OCI-LY1 (cell line): ENCODE results near the gene NELFE.

Experiments
- H2AFZ ChIP-seq: fragments of 200-600 bp; sonication (generic), shearing (Covaris generic); 2 replicates; pipeline ENCODE4 v1.6.0; 2014; ENCODE audit warnings: antibody characterized with exemption, mild to moderate bottlenecking, low read length
- H3F3A ChIP-seq: fragments of 200-600 bp; sonication (generic), shearing (Covaris generic); 2 replicates; pipeline ENCODE4 v1.6.0; 2014; ENCODE audit warnings: mild to moderate bottlenecking, antibody characterized with exemption, low read length, moderate library complexity; ENCODE audit not compliant: insufficient read depth
- H3K27ac ChIP-seq: fragments of 200-600 bp; sonication (generic); 2 replicates; pipeline ENCODE4 v1.5.1; 2014; ENCODE audit warnings: low read length, mixed run types, mild to moderate bottlenecking, low read depth; ENCODE audit not compliant: poor library complexity, severe bottlenecking
- H3K27me3 ChIP-seq: fragments of 200-600 bp; sonication (generic); 2 replicates; pipeline ENCODE4 v1.6.0; 2014; ENCODE audit warnings: antibody characterized with exemption, mild to moderate bottlenecking, low read length, moderate library complexity; ENCODE audit not compliant: insufficient read depth
- H3K36me3 ChIP-seq: fragments of 200-600 bp; sonication (generic); 2 replicates; pipeline ENCODE4 v1.6.1; 2014; ENCODE audit warnings: mild to moderate bottlenecking, antibody characterized with exemption, low read length, moderate library complexity, mixed read lengths; ENCODE audit not compliant: insufficient read depth
- H3K4me1 ChIP-seq: fragments of 200-600 bp; sonication (generic); 2 replicates; pipeline ENCODE4 v1.5.1; 2014; ENCODE audit warnings: mild to moderate bottlenecking, low read length, moderate library complexity; ENCODE audit not compliant: insufficient read depth, severe bottlenecking
- H3K4me2 ChIP-seq: fragments of 200-600 bp; sonication (generic), shearing (Covaris generic); 2 replicates; pipeline ENCODE4 v1.6.1; 2014; ENCODE audit warnings: low read length
- H3K4me3 ChIP-seq: fragments of 200-600 bp; sonication (generic); 2 replicates; pipeline ENCODE4 v1.5.1; 2014; ENCODE audit warnings: low read length, low read depth, mild to moderate bottlenecking, mixed read lengths; ENCODE audit not compliant: poor library complexity, severe bottlenecking
- H3K79me2 ChIP-seq: fragments of 200-600 bp; shearing (Covaris generic); 2 replicates; pipeline ENCODE4 v1.6.1; 2016; ENCODE audit warnings: mixed run types, low read length, mixed read lengths; ENCODE audit not compliant: insufficient read depth
- H3K9ac ChIP-seq: fragments of 200-600 bp; sonication (generic), shearing (Covaris generic); 2 replicates; pipeline ENCODE4 v1.6.1; 2014; ENCODE audit warnings: mild to moderate bottlenecking, low read length, mixed read lengths
- H3K9me2 ChIP-seq: fragments of 200-600 bp; sonication (generic), shearing (Covaris generic); 2 replicates; pipeline ENCODE4 v1.6.1; 2014; ENCODE audit warnings: low read depth, mild to moderate bottlenecking, low read length, mixed read lengths
- H3K9me3 ChIP-seq: fragments of 200-600 bp; shearing (Covaris generic); 2 replicates; pipeline ENCODE4 v1.6.1; 2014; ENCODE audit warnings: low read length, mixed read lengths
- H4K20me1 ChIP-seq: fragments of 200-600 bp; sonication (generic), shearing (Covaris generic); 2 replicates; pipeline ENCODE4 v1.6.0; 2016; ENCODE audit warnings: mild to moderate bottlenecking, low read length; ENCODE audit not compliant: insufficient read depth
- EZH2 ChIP-seq: fragments of 200-600 bp; sonication (generic), shearing (Covaris generic); IDR thresholded peaks from 2 replicates; pipeline ENCODE4 v1.8.0; 2017; ENCODE audit warnings: borderline replicate concordance, mixed run types, mild to moderate bottlenecking, antibody characterized with exemption, low read length, moderate library complexity, mixed read lengths
- TF ChIP-seq, protein P1 (sequence below): fragments of 200-600 bp; sonication (generic), shearing (Covaris generic); IDR thresholded peaks from 2 replicates; pipeline ENCODE4 v1.5.1; 2017; ENCODE audit warnings: mild to moderate bottlenecking, antibody characterized with exemption, low read length, moderate library complexity, mixed read lengths

The NELFE gene

DNA sequence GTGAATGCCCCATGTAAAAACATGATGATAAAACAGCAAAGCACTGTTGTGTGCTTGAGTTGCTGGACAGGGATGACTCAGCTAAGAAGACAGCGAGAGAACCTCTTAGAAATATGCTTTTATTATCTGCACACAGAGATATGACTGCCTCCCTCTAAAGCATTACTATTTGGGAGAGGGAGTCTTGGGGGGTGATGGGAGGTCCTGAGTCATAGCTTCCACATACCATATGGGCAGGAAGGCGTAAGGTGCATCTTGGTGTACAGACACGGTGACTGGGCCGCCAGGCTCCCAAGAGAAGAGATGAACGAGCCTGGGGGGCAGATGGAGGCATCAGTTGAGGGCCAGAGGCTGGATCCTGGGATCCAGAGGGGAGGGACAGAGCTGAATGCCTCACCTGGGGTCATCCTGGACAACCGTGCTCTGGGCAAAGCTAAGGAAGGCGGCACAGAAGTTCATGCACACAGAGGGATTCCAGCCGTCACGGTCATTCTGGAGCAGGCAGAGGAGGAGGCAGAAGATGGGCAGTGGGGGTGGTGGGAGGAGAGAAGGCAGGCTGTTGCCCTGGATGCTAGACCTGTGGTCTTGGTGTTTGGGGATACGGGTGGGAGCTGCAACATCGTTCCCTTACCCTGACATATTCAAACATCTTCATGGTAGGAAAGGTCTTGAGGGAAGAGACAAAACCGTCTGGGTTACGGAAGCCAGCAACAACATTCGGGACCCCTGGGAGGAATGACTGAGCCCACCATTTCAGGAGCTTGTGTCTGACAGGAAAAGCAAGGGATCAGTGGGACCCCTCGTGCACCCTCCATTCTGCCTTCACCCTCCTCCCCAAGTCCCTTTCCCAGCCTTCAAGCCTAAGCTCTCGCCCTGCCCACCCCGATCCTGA lies 11.2 kb upstream of the NELFE start:
- Histone ChIP-seq H3K27ac (peak overlapping the region; percentile 63), H3K9ac (peak overlapping the region; percentile 87), H3K4me2 (peak overlapping the region; percentile 98), H3F3A (0 out of 2 replicates have a peak, but pooled peaks cover 5% of the 10 kb centered on the region), H3K9me2 (no peaks in the 10 kb centered on the region), H3K36me3 (peaks cover 55% of the 10 kb centered on the region), H3K4me1 (peaks cover 34% of the 10 kb centered on the region), H4K20me1 (no peaks in the 10 kb centered on the region), H2AFZ (no peak overlapping the region), H3K79me2 (no peaks in the 10 kb centered on the region), H3K9me3 (no peaks in the 10 kb centered on the region), H3K4me3 (peak overlapping the region; percentile 82), H3K27me3 (no peaks in the 10 kb centered on the region)
- TF ChIP-seq, protein P1, sequence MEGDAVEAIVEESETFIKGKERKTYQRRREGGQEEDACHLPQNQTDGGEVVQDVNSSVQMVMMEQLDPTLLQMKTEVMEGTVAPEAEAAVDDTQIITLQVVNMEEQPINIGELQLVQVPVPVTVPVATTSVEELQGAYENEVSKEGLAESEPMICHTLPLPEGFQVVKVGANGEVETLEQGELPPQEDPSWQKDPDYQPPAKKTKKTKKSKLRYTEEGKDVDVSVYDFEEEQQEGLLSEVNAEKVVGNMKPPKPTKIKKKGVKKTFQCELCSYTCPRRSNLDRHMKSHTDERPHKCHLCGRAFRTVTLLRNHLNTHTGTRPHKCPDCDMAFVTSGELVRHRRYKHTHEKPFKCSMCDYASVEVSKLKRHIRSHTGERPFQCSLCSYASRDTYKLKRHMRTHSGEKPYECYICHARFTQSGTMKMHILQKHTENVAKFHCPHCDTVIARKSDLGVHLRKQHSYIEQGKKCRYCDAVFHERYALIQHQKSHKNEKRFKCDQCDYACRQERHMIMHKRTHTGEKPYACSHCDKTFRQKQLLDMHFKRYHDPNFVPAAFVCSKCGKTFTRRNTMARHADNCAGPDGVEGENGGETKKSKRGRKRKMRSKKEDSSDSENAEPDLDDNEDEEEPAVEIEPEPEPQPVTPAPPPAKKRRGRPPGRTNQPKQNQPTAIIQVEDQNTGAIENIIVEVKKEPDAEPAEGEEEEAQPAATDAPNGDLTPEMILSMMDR = no peak
- no peak for TF ChIP-seq EZH2

DNA sequence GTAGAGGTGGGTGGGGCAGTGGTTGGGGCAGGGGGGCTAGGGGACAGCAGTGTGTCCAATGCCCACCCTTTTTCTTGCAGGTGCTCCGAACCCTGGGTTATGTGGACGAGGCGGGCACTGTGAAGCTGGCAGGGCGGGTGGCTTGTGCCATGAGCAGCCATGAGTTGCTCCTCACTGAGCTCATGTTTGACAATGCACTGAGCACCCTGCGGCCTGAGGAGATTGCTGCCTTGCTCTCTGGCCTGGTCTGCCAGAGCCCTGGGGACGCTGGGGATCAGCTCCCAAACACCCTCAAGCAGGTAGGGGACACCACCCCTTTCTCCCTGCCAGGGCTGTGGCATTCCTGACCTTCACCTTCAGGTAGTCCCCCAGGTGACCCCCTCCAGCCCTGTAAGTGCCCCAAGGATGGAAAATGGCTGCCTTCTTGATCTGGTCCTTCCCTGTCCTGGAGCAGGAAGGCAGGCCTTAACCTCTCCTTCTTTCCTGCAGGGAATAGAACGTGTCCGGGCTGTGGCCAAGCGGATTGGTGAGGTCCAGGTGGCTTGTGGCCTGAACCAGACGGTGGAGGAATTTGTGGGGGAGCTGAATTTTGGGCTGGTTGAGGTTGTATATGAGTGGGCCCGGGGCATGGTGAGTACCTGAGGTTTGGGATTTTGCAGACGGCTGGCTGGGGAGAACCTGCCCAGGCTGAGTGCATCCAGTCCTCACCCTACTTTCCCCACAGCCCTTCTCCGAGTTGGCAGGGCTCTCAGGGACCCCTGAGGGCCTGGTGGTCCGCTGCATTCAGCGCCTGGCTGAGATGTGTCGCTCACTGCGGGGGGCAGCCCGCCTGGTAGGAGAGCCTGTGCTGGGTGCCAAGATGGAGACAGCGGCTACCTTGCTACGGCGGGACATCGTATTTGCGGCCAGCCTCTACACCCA lies 10.3 kb upstream of the NELFE start:
- Histone ChIP-seq H3K27me3 (no peaks in the 10 kb centered on the region), H3K79me2 (no peaks in the 10 kb centered on the region), H3K9me3 (no peaks in the 10 kb centered on the region), H3K27ac (no peak overlapping the region), H3K4me1 (peaks cover 34% of the 10 kb centered on the region), H3K36me3 (peaks cover 64% of the 10 kb centered on the region), H3F3A (no peaks in the 10 kb centered on the region), H3K9me2 (no peaks in the 10 kb centered on the region), H2AFZ (no peak overlapping the region), H3K4me3 (no peak overlapping the region), H3K9ac (no peak overlapping the region), H3K4me2 (no peak overlapping the region), H4K20me1 (no peaks in the 10 kb centered on the region)
- TF ChIP-seq, protein P1 = no peak
- TF ChIP-seq EZH2 = no peak

DNA sequence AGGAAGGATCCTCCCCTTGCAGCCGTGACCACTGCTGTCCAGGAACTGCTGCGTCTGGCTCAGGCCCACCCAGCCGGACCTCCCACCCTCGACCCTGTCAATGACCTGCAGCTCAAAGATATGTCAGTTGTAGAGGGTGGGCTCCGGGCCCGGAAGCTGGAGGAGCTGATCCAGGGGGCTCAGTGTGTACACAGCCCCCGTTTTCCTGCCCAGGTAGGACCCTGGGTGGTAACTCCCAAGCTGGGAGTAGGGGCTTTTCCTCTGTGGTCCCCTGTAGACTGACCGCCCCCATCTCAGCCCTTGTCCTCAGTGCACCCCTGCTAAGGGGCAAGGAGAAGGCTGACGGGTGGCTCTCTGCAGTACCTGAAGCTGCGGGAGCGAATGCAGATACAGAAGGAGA lies 9.6 kb upstream of the NELFE start:
- Histone ChIP-seq H3K9me3 (no peaks in the 10 kb centered on the region), H3F3A (no peaks in the 10 kb centered on the region), H3K9ac (no peak overlapping the region), H3K4me3 (no peak overlapping the region), H3K36me3 (peaks cover 71% of the 10 kb centered on the region), H3K27ac (no peak overlapping the region), H3K4me2 (no peak overlapping the region), H3K4me1 (peaks cover 31% of the 10 kb centered on the region), H3K79me2 (no peaks in the 10 kb centered on the region), H4K20me1 (no peaks in the 10 kb centered on the region), H3K27me3 (no peaks in the 10 kb centered on the region), H3K9me2 (no peaks in the 10 kb centered on the region), H2AFZ (no peak overlapping the region)
- no peak for TF ChIP-seq EZH2
- TF ChIP-seq, protein P1 = no peak
